Breast epithelium (tissue), 4 donors: Measurements from ENCODE around the gene CBLC. TPM values are rescaled to one million over a fixed set of nuclear protein-coding genes. Genes with fewer than 3 reads are reported as not detected.
A peak's percentile ranks its signal among the peaks of the same experiment; 100 is the strongest.

ENCODE experiments used
- DNase-seq, 2 donors: peaks; one replicate each; pipeline ENCODE4 v3.0.0-alpha.2; 2019; ENCODE audit warnings: low spot score in 2 of 2
- H3K27ac ChIP-seq, 2 donors: fragments of 200-600 bp; sonication (generic) in 1 of 2; one replicate each; pipeline ENCODE4 v1.5.1; 2016 to 2019; ENCODE audit warnings: mild to moderate bottlenecking in 1 of 2
- H3K27me3 ChIP-seq, 2 donors: fragments of 200-600 bp; sonication (generic) in 1 of 2; one replicate each; pipeline versions ENCODE4 v1.5.1 to v1.6.0; 2017 to 2019; ENCODE audit warnings: control low read depth in 1 of 2, mild to moderate bottlenecking in 1 of 2
- H3K36me3 ChIP-seq: fragments of 200-600 bp; one replicate; pipeline ENCODE4 v1.5.1; 2019
- H3K4me1 ChIP-seq, 2 donors: fragments of 200-600 bp; sonication (generic); one replicate each; pipeline ENCODE4 v1.5.1; 2016 to 2019; ENCODE audit warnings: control low read depth in 1 of 2
- H3K4me3 ChIP-seq, 3 donors: fragments of 200-600 bp; sonication (generic); 1 replicate in 2 of 3; 2 replicates in 1 of 3; pipeline ENCODE4 v1.5.1; 2016 to 2019; ENCODE audit warnings: mild to moderate bottlenecking in 3 of 3, moderate library complexity in 2 of 3
- H3K9me3 ChIP-seq, 2 donors: fragments of 200-600 bp; sonication (generic) in 1 of 2; one replicate each; pipeline ENCODE4 v1.5.1; 2016 to 2019; ENCODE audit warnings: control low read depth in 1 of 2
- CTCF ChIP-seq, 3 donors: fragments of 450-650 bp; IDR thresholded peaks; one replicate each; pipeline ENCODE4 v1.5.1; 2016 to 2017; ENCODE audit warnings: antibody characterized with exemption in 3 of 3, mild to moderate bottlenecking in 3 of 3, moderate library complexity in 3 of 3
- POLR2A ChIP-seq: fragments of 450-650 bp; IDR thresholded peaks from one replicate; pipeline ENCODE4 v1.6.1; 2016; ENCODE audit warnings: antibody characterized with exemption, mild to moderate bottlenecking, moderate library complexity
- POLR2AphosphoS5 ChIP-seq, 3 donors: sonication (generic); formaldehyde crosslinking; IDR thresholded peaks; one replicate each; pipeline ENCODE4 v1.6.1; 2017; ENCODE audit warnings: antibody characterized with exemption in 3 of 3
- intact Hi-C: fragments of 100-400 bp; cut with DNase I; formaldehyde crosslinking; loops from one replicate; pipeline ENCODE4 v1.15.1; 2023; ENCODE audit warnings: low total_unique reads
- total RNA-seq, 3 donors: library from RNA; depleted of rRNA; stranded (reverse); fragments of >200 nt; gene quantifications; one replicate each; pipeline ENCODE4 v1.1.0, GENCODE V29; 2016

The CBLC gene
- total RNA-seq, 3 donors from 2014 or later: 15.7 to 18.1 TPM; not detected in 1

GRCh38 chr19:44796701-44797115 lies 19.0 kb downstream of the CBLC start:
- Histone ChIP-seq H3K27ac (peak overlapping the region; percentile 80 to 86), H3K4me1 (no peaks in the 10 kb centered on the region), H3K9me3 (no peaks in the 10 kb centered on the region), H3K4me3 (no peak overlapping the region), H3K27me3 (no peaks in the 10 kb centered on the region), H3K36me3 (no peaks in the 10 kb centered on the region)
- TF ChIP-seq CTCF (IDR thresholded peaks at IDR 0.05): no peak
- no peak for TF ChIP-seq POLR2A
- no peak for TF ChIP-seq POLR2AphosphoS5 (IDR thresholded peaks at IDR 0.05)
- intact Hi-C loops: no loop called here
- peak; percentile 55 to 79 for DNase-seq

GRCh38 chr19:44799627-44800346 lies 22.1 kb downstream of the CBLC start:
- TF ChIP-seq POLR2A (no peak), CTCF (IDR thresholded peaks at IDR 0.05) (no peak), POLR2AphosphoS5 (IDR thresholded peaks at IDR 0.05) (no peak)
- DNase-seq: no peak
- peak overlapping the region; percentile 33 to 44 for H3K27ac ChIP-seq
- intact Hi-C loops: no loop called here
- no peaks in the 10 kb centered on the region for H3K9me3 ChIP-seq
- no peak overlapping the region for H3K4me3 ChIP-seq
- no peaks in the 10 kb centered on the region for H3K36me3 ChIP-seq
- no peaks in the 10 kb centered on the region for H3K4me1 ChIP-seq
- no peaks in the 10 kb centered on the region for H3K27me3 ChIP-seq

- no peaks in the 10 kb centered on the region for H3K27me3 ChIP-seq
- no peak overlapping the region for H3K4me3 ChIP-seq
- no peaks in the 10 kb centered on the region for H3K9me3 ChIP-seq
- peak; percentile 72 to 89 for DNase-seq
- no peaks in the 10 kb centered on the region for H3K36me3 ChIP-seq
- H3K4me1 ChIP-seq: no peaks in the 10 kb centered on the region
- H3K27ac ChIP-seq: peak overlapping the region; percentile 33 to 44
- intact Hi-C loops: no loop called here
- TF ChIP-seq POLR2A (no peak), CTCF (IDR thresholded peaks at IDR 0.05) (peak; percentile 94 to 97 (median 96)), POLR2AphosphoS5 (IDR thresholded peaks at IDR 0.05) (peak in 1 of 3 donors; percentile 26)
These were observed 22.8 kb downstream of the CBLC start for GRCh38 chr19:44800461-44800860.

GRCh38 chr19:44803442-44804428 lies 26.0 kb downstream of the CBLC start:
- H3K27me3 ChIP-seq: no peaks in the 10 kb centered on the region
- H3K9me3 ChIP-seq: no peaks in the 10 kb centered on the region
- intact Hi-C loops: no loop called here
- TF ChIP-seq POLR2A (no peak), CTCF (IDR thresholded peaks at IDR 0.05) (peak in 1 of 3 donors; percentile 10), POLR2AphosphoS5 (IDR thresholded peaks at IDR 0.05) (no peak)
- H3K4me3 ChIP-seq: no peak overlapping the region
- H3K4me1 ChIP-seq: peaks cover 0 to 5% of the 10 kb centered on the region in 2 donors
- H3K36me3 ChIP-seq: no peaks in the 10 kb centered on the region
- peak; percentile 66 to 84 for DNase-seq
- peak overlapping the region in 1 of 2 donors; percentile 45 for H3K27ac ChIP-seq
